Measurements from ENCODE around the gene LAMB1.

The LAMB1 gene

GRCh38 chr7:108015740-108016139 is 12.8 kb upstream of the LAMB1 start:
- POLR2A ChIA-PET = no interaction called here
- CTCF ChIA-PET = interaction anchor here (1.2 to 1.5 kb wide), 4 partner anchors 9 to 130 kb away, joined by 3 to 5 read pairs (median 4); no protein-coding TSS in a partner anchor
- no peak for TF ChIP-seq CTCF (IDR thresholded peaks at IDR 0.05; ENCODE audit: control extremely low read depth, extremely low read depth, low read depth, missing control alignments)
- DNase-seq (ENCODE audit: extremely low spot score) = no peak

- no peak for DNase-seq (ENCODE audit: extremely low spot score)
- ChIA-PET CTCF (interaction anchor here (1.3 kb wide), 1 partner anchor 131 kb away, joined by 5 read pairs; no protein-coding TSS in a partner anchor), POLR2A (no interaction called here)
- no peak for TF ChIP-seq CTCF (IDR thresholded peaks at IDR 0.05; ENCODE audit: control extremely low read depth, extremely low read depth, low read depth, missing control alignments)
These were observed 12.1 kb upstream of the LAMB1 start for GRCh38 chr7:108014747-108015682.

- POLR2A ChIA-PET = no interaction called here
These were observed 11.3 kb upstream of the LAMB1 start for GRCh38 chr7:108014215-108014614.

GRCh38 chr7:108012499-108013430 is 9.8 kb upstream of the LAMB1 start:
- DNase-seq (ENCODE audit: extremely low spot score) = no peak
- CTCF ChIA-PET = no interaction called here
- TF ChIP-seq CTCF (IDR thresholded peaks at IDR 0.05; ENCODE audit: control extremely low read depth, extremely low read depth, low read depth, missing control alignments) = no peak
- POLR2A ChIA-PET = no interaction called here

More at GRCh38 chr7:108014215-108014614, 11.3 kb upstream of the LAMB1 start:
- DNase-seq (ENCODE audit: extremely low spot score) = no peak
- CTCF ChIA-PET = interaction anchor here (1.0 to 1.3 kb wide), 3 partner anchors 11 to 132 kb away, joined by 3 to 5 read pairs (median 3); no protein-coding TSS in a partner anchor
- TF ChIP-seq CTCF (IDR thresholded peaks at IDR 0.05; ENCODE audit: control extremely low read depth, extremely low read depth, low read depth, missing control alignments) = no peak

- ChIA-PET POLR2A (no interaction called here), CTCF (no interaction called here)
- DNase-seq (ENCODE audit: extremely low spot score) = no peak
- TF ChIP-seq CTCF (IDR thresholded peaks at IDR 0.05; ENCODE audit: control extremely low read depth, extremely low read depth, low read depth, missing control alignments) = no peak
These were observed 7.4 kb upstream of the LAMB1 start for GRCh38 chr7:108010377-108010776.

- ChIA-PET CTCF (no interaction called here), POLR2A (no interaction called here)
- DNase-seq (ENCODE audit: extremely low spot score) = no peak
- no peak for TF ChIP-seq CTCF (IDR thresholded peaks at IDR 0.05; ENCODE audit: control extremely low read depth, extremely low read depth, low read depth, missing control alignments)
These were observed 6.9 kb upstream of the LAMB1 start for GRCh38 chr7:108009873-108010272.

Data from GM10248 (cell line).